Neural progenitor cell (in vitro differentiated cells): Measurements from ENCODE around the gene FLVCR2.

Source experiments
- EZH2 ChIP-seq: fragments of 200-600 bp; sonication (generic); IDR thresholded peaks from 2 replicates; pipeline ENCODE4 v1.6.1; 2017; ENCODE audit warnings: antibody characterized with exemption, mild to moderate bottlenecking, moderate library complexity
- EZH2phosphoT487 ChIP-seq: fragments of 200-600 bp; sonication (generic); IDR thresholded peaks from 2 replicates; pipeline ENCODE4 v1.6.1; 2017; ENCODE audit warnings: antibody characterized with exemption
- TF ChIP-seq, protein P1 (sequence below): fragments of 200-600 bp; sonication (generic); IDR thresholded peaks from 2 replicates; pipeline ENCODE4 v1.5.1; 2017; ENCODE audit warnings: antibody characterized with exemption, mild to moderate bottlenecking

DNA sequence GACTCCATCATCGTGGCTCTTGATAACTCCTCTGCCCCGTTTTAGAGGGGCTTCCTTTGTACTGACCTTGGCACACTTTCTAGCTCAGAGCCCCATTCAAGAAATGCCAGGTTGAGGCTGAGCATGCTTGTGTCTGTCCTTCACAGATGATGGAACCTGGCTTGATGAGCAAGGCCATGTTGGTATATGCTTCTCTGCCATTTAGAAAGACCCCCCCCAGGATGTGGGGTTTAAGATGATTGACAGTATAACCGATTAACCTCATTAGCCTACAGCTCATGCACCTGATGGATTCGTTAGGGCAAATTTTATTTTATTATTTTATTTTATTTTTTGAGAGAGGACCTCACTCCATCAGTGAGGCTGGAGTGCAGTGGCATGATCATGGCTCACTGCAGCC, 35.2 kb upstream of the FLVCR2 start:
- TF ChIP-seq, protein P1, sequence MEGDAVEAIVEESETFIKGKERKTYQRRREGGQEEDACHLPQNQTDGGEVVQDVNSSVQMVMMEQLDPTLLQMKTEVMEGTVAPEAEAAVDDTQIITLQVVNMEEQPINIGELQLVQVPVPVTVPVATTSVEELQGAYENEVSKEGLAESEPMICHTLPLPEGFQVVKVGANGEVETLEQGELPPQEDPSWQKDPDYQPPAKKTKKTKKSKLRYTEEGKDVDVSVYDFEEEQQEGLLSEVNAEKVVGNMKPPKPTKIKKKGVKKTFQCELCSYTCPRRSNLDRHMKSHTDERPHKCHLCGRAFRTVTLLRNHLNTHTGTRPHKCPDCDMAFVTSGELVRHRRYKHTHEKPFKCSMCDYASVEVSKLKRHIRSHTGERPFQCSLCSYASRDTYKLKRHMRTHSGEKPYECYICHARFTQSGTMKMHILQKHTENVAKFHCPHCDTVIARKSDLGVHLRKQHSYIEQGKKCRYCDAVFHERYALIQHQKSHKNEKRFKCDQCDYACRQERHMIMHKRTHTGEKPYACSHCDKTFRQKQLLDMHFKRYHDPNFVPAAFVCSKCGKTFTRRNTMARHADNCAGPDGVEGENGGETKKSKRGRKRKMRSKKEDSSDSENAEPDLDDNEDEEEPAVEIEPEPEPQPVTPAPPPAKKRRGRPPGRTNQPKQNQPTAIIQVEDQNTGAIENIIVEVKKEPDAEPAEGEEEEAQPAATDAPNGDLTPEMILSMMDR = no peak
- no peak for TF ChIP-seq EZH2phosphoT487
- TF ChIP-seq EZH2 = no peak
